Esophagus mucosa (tissue), 1 donor: ENCODE data around the gene FAF2. TPM values are rescaled to one million over a fixed set of nuclear protein-coding genes. Genes with fewer than 3 reads are reported as not detected.
"Not testable (repeated sequence)": the region's sequence is repeated elsewhere in the genome, so short reads cannot be mapped to it uniquely, and the experiment has no call there.

ENCODE experiments used
- ATAC-seq: fragments of 200-7000 bp; cut with Tn5 transposase; one replicate; pipeline ENCODE4 v1.9.1; 2020
- total RNA-seq: library from RNA; stranded (reverse); gene quantifications from one replicate; pipeline ENCODE4 v1.2.4, GENCODE V29; 2023
- donor health status: DM: yes; HTN: yes; CAD: no.

Gene FAF2
- total RNA-seq, 1 donor from 2014 or later = 24.2 TPM

GRCh38 chr5:176418251-176418650, 29.9 kb upstream of the FAF2 start:
- ATAC-seq = peak; percentile 30

GRCh38 chr5:176420086-176420485, 28.1 kb upstream of the FAF2 start:
- no peak for ATAC-seq

GRCh38 chr5:176420972-176421544, 27.1 kb upstream of the FAF2 start:
- no peak for ATAC-seq

GRCh38 chr5:176424181-176424580, 24.0 kb upstream of the FAF2 start:
- ATAC-seq = peak; percentile 39

- no peak for ATAC-seq
These were observed 23.0 kb upstream of the FAF2 start for GRCh38 chr5:176425138-176425537.

GRCh38 chr5:176425791-176426190, 22.4 kb upstream of the FAF2 start:
- ATAC-seq = no peak

- no peak for ATAC-seq
These were observed 21.3 kb upstream of the FAF2 start for GRCh38 chr5:176426876-176427275.

GRCh38 chr5:176427971-176428370, 20.2 kb upstream of the FAF2 start:
- ATAC-seq = no peak

GRCh38 chr5:176429972-176430371, 18.2 kb upstream of the FAF2 start:
- no peak for ATAC-seq

- ATAC-seq = no peak
These were observed 15.5 kb upstream of the FAF2 start for GRCh38 chr5:176432707-176433106.

- no peak for ATAC-seq
These were observed 11.5 kb upstream of the FAF2 start for GRCh38 chr5:176436656-176437055.

GRCh38 chr5:176438959-176439757, 9.0 kb upstream of the FAF2 start:
- ATAC-seq = no peak

GRCh38 chr5:176440927-176441706, 7.1 kb upstream of the FAF2 start:
- no peak for ATAC-seq

- peak; percentile 18 for ATAC-seq
These were observed 6.3 kb upstream of the FAF2 start for GRCh38 chr5:176441921-176442323.

- not testable (repeated sequence) for ATAC-seq
These were observed 5.3 kb upstream of the FAF2 start for GRCh38 chr5:176442911-176443310.

- ATAC-seq = no peak
These were observed 3.4 kb upstream of the FAF2 start for GRCh38 chr5:176444742-176445141.

- no peak for ATAC-seq
These were observed 2.0 kb upstream of the FAF2 start for GRCh38 chr5:176446028-176446665.

- ATAC-seq = no peak
These were observed 1.1 kb upstream of the FAF2 start for GRCh38 chr5:176446884-176447590.

- peak; percentile 11 for ATAC-seq
These were observed 601 bp upstream of the FAF2 start for GRCh38 chr5:176447591-176447977.

GRCh38 chr5:176450077-176450476, 1.9 kb downstream of the FAF2 start:
- ATAC-seq = no peak

- no peak for ATAC-seq
These were observed 6.7 kb downstream of the FAF2 start for GRCh38 chr5:176454724-176455394.
